Stomach (tissue), 4 donors: ENCODE measurements around the gene SPC24.

ENCODE experiments used
- EP300 ChIP-seq: sonication (generic); formaldehyde crosslinking; IDR thresholded peaks from one replicate; pipeline ENCODE4 v1.6.1; 2017; ENCODE audit warnings: antibody characterized with exemption
- POLR2A ChIP-seq, 4 donors: fragments of 450-650 bp; IDR thresholded peaks; one replicate each; pipeline ENCODE4 v1.6.1; 2016; ENCODE audit warnings: antibody characterized with exemption in 4 of 4, control low read depth in 2 of 4, mild to moderate bottlenecking in 1 of 4, moderate library complexity in 1 of 4
- TF ChIP-seq, protein P1 (sequence below), 7 experiments: fragments of 450-650 bp in 4 of 7; fragments of 200-600 bp in 3 of 7; sonication (generic) in 3 of 7; IDR thresholded peaks; one replicate each; pipeline ENCODE4 v1.5.1; 2016 to 2019; ENCODE audit warnings: antibody characterized with exemption in 7 of 7, control low read depth in 2 of 7, mild to moderate bottlenecking in 1 of 7

GRCh38 chr19:11140896-11141295, 14.7 kb downstream of the SPC24 start:
- TF ChIP-seq, protein P1, sequence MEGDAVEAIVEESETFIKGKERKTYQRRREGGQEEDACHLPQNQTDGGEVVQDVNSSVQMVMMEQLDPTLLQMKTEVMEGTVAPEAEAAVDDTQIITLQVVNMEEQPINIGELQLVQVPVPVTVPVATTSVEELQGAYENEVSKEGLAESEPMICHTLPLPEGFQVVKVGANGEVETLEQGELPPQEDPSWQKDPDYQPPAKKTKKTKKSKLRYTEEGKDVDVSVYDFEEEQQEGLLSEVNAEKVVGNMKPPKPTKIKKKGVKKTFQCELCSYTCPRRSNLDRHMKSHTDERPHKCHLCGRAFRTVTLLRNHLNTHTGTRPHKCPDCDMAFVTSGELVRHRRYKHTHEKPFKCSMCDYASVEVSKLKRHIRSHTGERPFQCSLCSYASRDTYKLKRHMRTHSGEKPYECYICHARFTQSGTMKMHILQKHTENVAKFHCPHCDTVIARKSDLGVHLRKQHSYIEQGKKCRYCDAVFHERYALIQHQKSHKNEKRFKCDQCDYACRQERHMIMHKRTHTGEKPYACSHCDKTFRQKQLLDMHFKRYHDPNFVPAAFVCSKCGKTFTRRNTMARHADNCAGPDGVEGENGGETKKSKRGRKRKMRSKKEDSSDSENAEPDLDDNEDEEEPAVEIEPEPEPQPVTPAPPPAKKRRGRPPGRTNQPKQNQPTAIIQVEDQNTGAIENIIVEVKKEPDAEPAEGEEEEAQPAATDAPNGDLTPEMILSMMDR (IDR thresholded peaks at IDR 0.05) = no peak
- TF ChIP-seq EP300 = no peak
- no peak for TF ChIP-seq POLR2A (IDR thresholded peaks at IDR 0.05)
